Measurements from ENCODE around the gene CDH22.

GRCh38 chr20:46237227-46237626 lies 71.1 kb downstream of the CDH22 start:
- TF ChIP-seq CTCF (IDR thresholded peaks at IDR 0.05) (no peak), REST (IDR thresholded peaks at IDR 0.05; ENCODE audit: insufficient read depth in 1 of 2, low read depth in 2 of 2, low read length in 1 of 2) (no peak), POLR2AphosphoS5 (IDR thresholded peaks at IDR 0.05; ENCODE audit: low read depth, low read length) (no peak), SIN3A (IDR thresholded peaks at IDR 0.05; ENCODE audit: borderline replicate concordance, insufficient read depth, low read depth, low read length) (no peak)
